HG02852 (cell line): ENCODE data around the gene TMEM232.
"Not testable (repeated sequence)": the region's sequence is repeated elsewhere in the genome, so short reads cannot be mapped to it uniquely, and the experiment has no call there.

ENCODE experiments used
- ATAC-seq: cut with Tn5 transposase; IDR thresholded peaks from one replicate; pipeline ENCODE4 v1.9.1; 2021; ENCODE audit warnings: mild to moderate bottlenecking, moderate library complexity; ENCODE audit not compliant: unreplicated experiment

The TMEM232 gene

DNA sequence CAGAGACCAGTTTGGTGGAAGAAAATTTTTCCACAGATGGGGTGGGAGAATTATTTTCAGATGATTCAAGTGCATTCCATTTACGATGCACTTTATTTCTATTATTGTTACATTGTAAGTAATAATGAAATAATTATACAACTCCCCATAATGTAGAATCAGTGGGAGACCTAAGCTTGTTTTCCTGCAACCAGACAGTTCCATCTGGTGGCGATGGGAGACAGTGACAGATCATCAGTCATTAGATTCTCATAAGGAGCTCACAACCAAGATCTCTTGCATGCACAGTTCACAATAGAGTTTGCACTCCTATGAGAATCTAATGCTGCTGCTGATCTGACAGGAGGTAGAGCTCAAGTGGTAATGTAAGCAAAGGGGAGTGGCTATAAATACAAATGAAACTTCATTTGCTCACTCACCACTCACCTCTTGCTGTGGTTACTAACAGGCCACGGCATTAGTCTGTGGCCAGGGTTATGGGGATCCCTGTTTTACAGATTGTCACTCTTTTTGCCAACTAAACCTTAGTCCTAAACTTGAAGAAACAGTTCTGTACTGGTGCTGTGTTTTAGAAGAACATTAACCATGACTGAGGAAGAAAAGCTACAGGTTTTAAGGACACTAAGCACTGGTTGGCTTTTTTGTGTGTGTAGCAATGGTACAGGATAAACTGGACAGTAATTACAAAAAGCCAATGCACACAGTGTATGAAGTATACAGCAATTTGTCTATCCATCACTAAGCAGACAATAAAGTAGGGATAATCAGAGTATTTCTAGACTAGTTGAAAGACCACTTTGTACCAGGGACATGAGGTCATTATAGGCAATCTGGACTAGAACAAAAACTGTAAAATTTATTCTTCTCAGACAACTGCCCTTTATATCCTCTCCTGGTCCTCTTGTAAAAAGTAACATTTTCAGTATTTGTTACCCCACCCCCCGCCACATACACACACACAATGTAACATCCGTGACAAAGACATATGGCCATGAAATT, 9.9 kb downstream of the TMEM232 start:
- ATAC-seq: peak; percentile 69

DNA sequence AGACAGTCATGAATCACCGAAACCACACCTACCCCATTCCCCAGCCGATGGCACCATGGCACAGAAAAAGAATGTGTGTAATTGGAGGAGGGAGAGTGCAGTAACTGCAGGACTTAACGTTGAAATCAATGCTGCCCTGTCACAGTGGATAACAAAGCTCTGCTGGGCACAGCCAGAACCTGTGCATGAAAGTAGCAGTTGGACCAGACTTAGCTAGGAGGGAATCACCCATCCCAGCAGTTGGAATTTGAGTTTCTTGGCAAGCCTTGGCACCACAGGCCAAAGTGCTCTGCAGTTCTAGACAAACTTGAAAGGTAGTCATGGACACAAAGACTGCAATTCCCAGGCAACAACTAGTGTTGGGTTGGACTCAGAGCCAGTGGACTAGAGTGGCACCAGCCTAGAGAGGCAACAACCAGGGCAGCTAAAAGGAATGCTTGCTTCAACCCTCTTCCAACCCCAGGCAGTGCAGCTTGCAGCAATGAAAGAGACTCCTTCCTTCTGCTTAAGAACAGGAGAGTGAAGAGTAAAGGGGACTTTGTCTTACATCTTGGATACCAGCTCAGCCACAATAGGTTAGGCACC, 19.1 kb downstream of the TMEM232 start:
- no peak for ATAC-seq

GRCh38 chr5:110705349-110705748, 21.1 kb downstream of the TMEM232 start:
- no peak for ATAC-seq

DNA sequence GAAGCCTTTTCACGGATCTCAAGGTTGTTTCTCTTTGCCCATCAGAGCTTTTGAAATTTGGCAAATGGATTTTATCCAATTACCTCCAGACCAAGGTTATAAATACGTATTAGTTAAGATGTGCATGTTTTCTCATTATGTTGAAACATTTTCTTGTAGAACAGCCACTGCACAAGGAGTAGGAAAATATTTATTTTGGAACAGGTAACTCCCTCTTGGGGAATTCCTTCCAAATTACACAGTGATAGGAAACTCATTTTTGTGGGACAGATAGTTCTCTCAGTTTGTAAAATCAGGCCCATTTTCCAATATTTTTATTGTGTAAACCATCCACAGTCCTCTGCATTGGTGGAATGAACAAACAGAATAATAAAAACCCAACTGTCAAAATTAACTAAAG, 23.0 kb downstream of the TMEM232 start:
- ATAC-seq: no peak

- ATAC-seq: no peak
Observed at GRCh38 chr5:110702704-110703103, 23.8 kb downstream of the TMEM232 start.

DNA sequence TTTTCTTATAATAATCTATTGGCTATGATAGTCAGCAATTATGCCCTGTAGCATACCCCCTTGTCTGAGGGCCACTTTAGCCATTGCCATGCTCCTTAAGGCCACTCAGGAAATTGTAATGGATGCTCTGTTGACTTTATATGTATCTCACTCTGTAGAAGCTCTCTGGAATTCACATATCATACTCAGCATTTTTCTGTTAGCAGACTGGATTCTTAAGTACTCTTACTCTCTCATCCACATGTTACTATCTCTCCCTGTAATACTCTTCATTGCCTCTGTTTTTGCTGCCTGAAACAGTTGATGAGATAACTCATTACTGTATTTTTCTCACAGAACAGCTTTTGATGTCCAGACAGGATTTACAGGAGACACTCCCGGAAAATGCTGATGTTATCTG, 24.2 kb downstream of the TMEM232 start:
- ATAC-seq: no peak

GRCh38 chr5:110692669-110693068, 33.8 kb downstream of the TMEM232 start:
- not testable (repeated sequence) for ATAC-seq

- not testable (repeated sequence) for ATAC-seq
Observed at GRCh38 chr5:110690587-110690986, 35.9 kb downstream of the TMEM232 start.

DNA sequence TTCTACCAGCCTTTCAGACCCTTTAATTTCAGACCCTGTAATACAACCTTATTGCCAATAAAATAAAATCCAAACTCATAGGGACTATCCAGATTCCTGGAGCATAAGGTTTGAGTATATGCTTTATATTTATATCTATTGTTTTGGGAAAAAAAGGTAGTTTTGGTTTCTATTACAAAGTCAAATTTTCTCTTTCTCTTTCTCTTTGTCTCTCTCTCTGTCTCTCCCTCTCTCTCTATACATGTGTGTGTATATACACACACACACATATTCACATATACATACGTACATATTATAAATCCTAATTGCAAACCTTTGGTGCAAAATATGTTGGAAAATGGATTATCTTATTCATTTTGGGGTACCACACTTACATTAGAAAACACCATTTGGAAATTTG, 39.0 kb downstream of the TMEM232 start:
- no peak for ATAC-seq

DNA sequence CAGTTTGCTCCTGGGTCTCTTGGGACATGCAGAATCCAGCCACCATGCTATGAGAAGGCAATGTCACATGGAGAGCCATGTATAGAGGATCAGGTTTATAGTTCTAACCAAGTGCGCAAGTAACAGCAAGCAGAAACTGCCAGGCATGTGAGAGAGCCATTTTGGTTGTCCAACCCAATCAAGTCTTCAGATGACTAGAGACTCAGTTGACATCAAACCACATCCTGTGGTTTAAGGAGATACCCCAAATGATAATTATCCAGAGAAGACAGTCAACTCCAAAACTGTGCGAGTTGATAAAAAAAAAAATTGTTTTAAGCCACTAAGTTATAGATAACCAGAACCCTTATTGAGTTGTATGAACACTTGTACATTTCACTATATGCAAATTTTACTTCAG, 40.2 kb downstream of the TMEM232 start:
- no peak for ATAC-seq

- no peak for ATAC-seq
Observed at GRCh38 chr5:110681953-110682352, 44.5 kb downstream of the TMEM232 start.

GRCh38 chr5:110681109-110681508, 45.4 kb downstream of the TMEM232 start:
- no peak for ATAC-seq

- ATAC-seq: not testable (repeated sequence)
Observed at GRCh38 chr5:110676554-110676953, 49.9 kb downstream of the TMEM232 start.

- peak; percentile 53 for ATAC-seq
Observed at GRCh38 chr5:110665184-110665726, 61.2 kb downstream of the TMEM232 start.

GRCh38 chr5:110663525-110663924, 62.9 kb downstream of the TMEM232 start:
- peak; percentile 77 for ATAC-seq

DNA sequence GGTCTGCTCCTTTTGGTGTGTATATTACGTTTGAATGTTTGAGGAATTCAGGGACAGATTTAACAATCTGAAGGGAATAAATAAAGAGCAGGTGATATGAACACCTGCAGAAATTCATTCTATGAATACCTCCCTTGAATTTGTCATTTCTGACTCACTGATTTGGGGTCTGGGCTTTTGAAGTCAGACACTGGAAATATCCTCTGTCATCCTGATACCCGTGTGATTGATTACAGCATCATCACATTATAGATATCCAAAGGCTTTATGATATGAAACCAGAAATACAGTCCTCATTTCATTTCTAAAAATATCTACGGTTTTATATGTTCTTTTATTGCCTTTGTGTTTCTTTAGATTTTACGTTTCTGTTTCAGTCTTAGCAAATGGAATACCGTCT, 68.5 kb downstream of the TMEM232 start:
- ATAC-seq: no peak

DNA sequence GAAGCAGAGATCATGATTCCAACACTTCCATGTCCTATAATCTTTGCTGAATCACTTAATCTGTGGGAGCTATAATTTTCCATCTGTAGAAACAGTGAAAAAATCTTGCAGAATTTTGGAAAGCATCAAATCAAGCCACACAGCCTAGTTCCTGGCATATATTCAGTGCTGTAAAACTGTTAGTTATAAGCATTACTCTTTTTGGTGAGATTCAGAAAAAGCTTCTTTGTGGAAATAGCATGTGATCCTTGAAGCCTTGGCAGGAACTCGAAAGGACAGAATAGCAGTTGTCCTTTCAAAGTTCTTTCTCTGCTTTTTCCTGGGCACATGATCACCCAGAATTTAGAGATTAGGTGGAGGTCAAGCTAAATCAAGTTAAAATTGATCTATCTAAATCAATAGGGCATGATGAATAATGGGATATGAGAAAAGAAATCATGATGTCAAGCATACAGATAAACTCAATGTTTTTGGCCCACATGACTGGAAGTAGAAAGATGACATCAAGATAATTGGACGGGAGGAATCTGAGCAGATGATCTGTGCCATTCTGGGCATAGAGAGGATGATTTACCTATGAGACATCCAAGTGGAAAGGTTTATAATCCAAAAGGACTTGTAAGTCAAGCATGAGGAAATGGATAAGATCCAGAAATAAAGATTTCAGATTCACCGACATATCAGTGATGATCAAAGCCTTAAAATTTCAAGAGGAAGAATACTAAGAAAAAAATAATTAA, 73.1 kb downstream of the TMEM232 start:
- no peak for ATAC-seq

DNA sequence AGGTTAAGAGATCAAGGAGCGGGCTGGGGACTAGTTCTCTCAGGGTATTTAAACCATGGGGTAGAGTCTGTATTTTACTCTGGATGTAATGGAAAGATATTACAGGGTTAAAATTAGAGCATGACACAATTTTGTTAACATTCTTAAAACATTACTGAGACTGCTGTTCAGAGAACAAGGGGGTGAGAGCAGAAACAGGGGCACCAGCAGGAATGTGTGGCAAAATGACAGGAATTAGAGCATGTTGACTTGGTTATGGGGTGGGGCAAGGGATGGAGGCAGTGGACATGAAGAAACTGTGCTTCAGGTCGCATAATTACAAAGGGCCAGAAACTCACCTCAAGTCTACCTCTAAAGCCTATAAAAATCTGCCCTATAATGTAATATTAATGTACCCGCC, 75.0 kb downstream of the TMEM232 start:
- no peak for ATAC-seq

- no peak for ATAC-seq
Observed at GRCh38 chr5:110644357-110644756, 82.1 kb downstream of the TMEM232 start.

DNA sequence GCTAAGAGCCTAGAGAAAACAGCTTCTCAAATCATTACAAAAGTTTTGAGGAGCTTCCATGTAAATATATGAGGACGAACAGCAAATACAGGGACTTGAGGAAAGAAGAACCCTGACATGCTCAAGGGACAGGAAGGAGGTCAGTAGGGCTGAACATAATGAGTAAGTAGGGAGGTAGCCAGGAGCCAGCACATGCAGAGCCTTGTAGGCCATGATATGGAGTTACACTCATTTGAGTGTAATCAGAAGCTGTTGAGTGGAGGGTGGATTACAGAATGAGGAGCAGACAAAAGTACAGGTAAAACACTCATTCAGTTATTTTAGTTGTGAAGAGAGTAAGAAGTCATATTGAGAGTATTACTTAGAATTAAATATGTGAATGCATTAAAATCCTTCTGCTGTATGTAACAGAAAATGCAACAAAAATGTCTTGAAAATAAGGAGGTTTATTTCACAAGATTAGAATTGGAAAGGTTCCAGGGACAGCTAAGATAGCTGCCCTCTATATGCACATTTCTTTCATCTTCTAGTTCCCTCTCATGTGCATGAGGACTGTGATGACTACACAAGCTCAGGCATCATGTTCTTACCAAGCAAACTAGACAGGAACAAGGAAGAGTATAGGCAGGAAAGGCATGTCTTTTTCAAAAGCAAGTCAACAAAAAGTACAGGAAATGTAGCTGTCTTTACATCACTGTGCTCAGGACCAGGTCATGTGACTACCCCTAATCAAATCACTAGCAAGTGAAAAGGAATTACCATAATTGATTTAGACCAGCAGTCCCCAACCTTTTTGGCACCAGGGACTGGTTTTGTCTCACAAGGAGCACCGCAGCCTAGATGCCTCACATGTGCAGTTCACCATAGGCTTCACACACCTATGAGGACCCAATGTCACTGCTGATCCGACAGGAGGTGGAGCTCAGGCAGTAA, 87.2 kb downstream of the TMEM232 start:
- no peak for ATAC-seq
